Natural killer cell (primary cell): ENCODE data around the gene PPP1R3D. TPM values are rescaled to one million over a fixed set of nuclear protein-coding genes. Genes with fewer than 3 reads are reported as not detected.

Experiments
- ATAC-seq, 3 donors: fragments of 150-1000 bp in 2 of 3; fragments of 200-7000 bp in 1 of 3; cut with Tn5 transposase; 1 replicate in 1 of 3; 2 replicates in 2 of 3; pipeline ENCODE4 v1.10.0; 2021; ENCODE audit warnings: mild to moderate bottlenecking in 2 of 3, moderate library complexity in 2 of 3
- DNase-seq, 2 donors: peaks; one replicate each; pipeline versions ENCODE4 v3.0.0 to v3.0.0-alpha.2; 2013 to 2021; ENCODE audit warnings: mixed read lengths in 1 of 2
- H3K27ac ChIP-seq: one replicate; pipeline ENCODE4 v1.5.1; 2013; ENCODE audit warnings: mild to moderate bottlenecking, low read length
- H3K27me3 ChIP-seq: one replicate; pipeline ENCODE4 v1.6.1; 2013; ENCODE audit warnings: low read length; ENCODE audit not compliant: control insufficient read depth, insufficient read depth
- H3K36me3 ChIP-seq: one replicate; pipeline ENCODE4 v1.6.1; 2013; ENCODE audit warnings: low read length; ENCODE audit not compliant: control insufficient read depth, insufficient read depth
- H3K4me1 ChIP-seq: one replicate; pipeline ENCODE4 v1.6.1; 2013; ENCODE audit warnings: low read length; ENCODE audit not compliant: control insufficient read depth, insufficient read depth
- H3K4me3 ChIP-seq: one replicate; pipeline ENCODE4 v1.5.1; 2013; ENCODE audit warnings: low read length
- H3K9me3 ChIP-seq: one replicate; pipeline ENCODE4 v1.6.1; 2013; ENCODE audit warnings: low read length; ENCODE audit not compliant: control insufficient read depth, insufficient read depth
- H3K27ac Mint-ChIP-seq, 2 donors: one replicate each; pipeline ENCODE4 v1.8.0; 2022; ENCODE audit warnings: mild to moderate bottlenecking in 2 of 2, mixed read lengths in 2 of 2, moderate library complexity in 1 of 2
- H3K27me3 Mint-ChIP-seq, 2 donors: one replicate each; pipeline ENCODE4 v1.8.0; 2022; ENCODE audit warnings: low read depth in 2 of 2, mixed read lengths in 2 of 2
- H3K36me3 Mint-ChIP-seq: one replicate; pipeline ENCODE4 v1.8.0; 2022; ENCODE audit warnings: mixed read lengths
- H3K4me1 Mint-ChIP-seq, 2 donors: one replicate each; pipeline ENCODE4 v1.8.0; 2022; ENCODE audit warnings: mixed read lengths in 2 of 2
- H3K4me3 Mint-ChIP-seq: one replicate; pipeline ENCODE4 v1.8.0; 2022; ENCODE audit warnings: mild to moderate bottlenecking, moderate library complexity, mixed read lengths
- H3K9me3 Mint-ChIP-seq, 2 donors: one replicate each; pipeline ENCODE4 v1.8.0; 2022; ENCODE audit warnings: mixed read lengths in 2 of 2
- CTCF ChIP-seq: fragments of 200-600 bp; IDR thresholded peaks from one replicate; pipeline ENCODE4 v1.8.0; 2022; ENCODE audit warnings: antibody characterized with exemption
- WGBS: methylation state at CpG from one replicate; pipeline ENCODE4 v1.1.7; 2013; ENCODE audit warnings: missing lambda C conversion rate; ENCODE audit not compliant: insufficient coverage; 5-methylcytosine and 5-hydroxymethylcytosine counted together
- intact Hi-C: fragments of 100-400 bp; cut with micrococcal nuclease; formaldehyde crosslinking; loops from one replicate; pipeline ENCODE4 v1.14.2; 2022
- total RNA-seq, 4 donors: library from RNA; stranded (reverse); fragments of 120-200 nt in 1 of 4; gene quantifications; one replicate each; pipeline versions ENCODE4 v1.2.3 to v1.2.4, GENCODE V29; 2013 to 2022

The PPP1R3D gene
- total RNA-seq, 3 donors from 2014 or later (not counting 1 experiment from before 2014, with no cell fraction given) = 3.5 to 6.9 (median 6.7) TPM

GRCh38 chr20:59948828-59949720, 9.0 kb upstream of the PPP1R3D start:
- 36% methylated on average over 5 of the region's 7 CpGs for WGBS
- DNase-seq (peak in 1 of 2 donors; percentile 83), ATAC-seq (peak; percentile 73 to 90 (median 79))

GRCh38 chr20:59948212-59948611, 8.1 kb upstream of the PPP1R3D start:
- no peak for DNase-seq
- Histone ChIP-seq H3K9me3 (no peaks in the 10 kb centered on the region), H3K4me3 (no peak overlapping the region), H3K36me3 (peaks cover 26% of the 10 kb centered on the region), H3K27ac (no peak overlapping the region), H3K4me1 (peaks cover 3% of the 10 kb centered on the region), H3K27me3 (no peaks in the 10 kb centered on the region)
- H3K27ac Mint-ChIP-seq = peak overlapping the region; percentile 76 to 92
- H3K27me3 Mint-ChIP-seq = no peaks in the 10 kb centered on the region
- peaks cover 11 to 16% of the 10 kb centered on the region in 2 donors for H3K4me1 Mint-ChIP-seq
- H3K36me3 Mint-ChIP-seq = no peaks in the 10 kb centered on the region
- no peak overlapping the region for H3K4me3 Mint-ChIP-seq
- ATAC-seq = no peak
- WGBS = no CpG with 5 or more reads among the region's 1 CpG
- H3K9me3 Mint-ChIP-seq = no peaks in the 10 kb centered on the region
- intact Hi-C loops = loop anchor here (5.0 to 10.0 kb wide), 2 partner anchors 1279 to 1947 kb away; no protein-coding TSS in a partner anchor
- TF ChIP-seq CTCF = no peak

More at GRCh38 chr20:59948828-59949720, 9.0 kb upstream of the PPP1R3D start:
- peaks cover 3% of the 10 kb centered on the region for H3K4me1 ChIP-seq
- Mint-ChIP-seq H3K4me3 (peak overlapping the region; percentile 81), H3K9me3 (no peaks in the 10 kb centered on the region), H3K27ac (peak overlapping the region; percentile 76 to 92), H3K27me3 (no peaks in the 10 kb centered on the region), H3K36me3 (no peaks in the 10 kb centered on the region), H3K4me1 (peaks cover 11 to 16% of the 10 kb centered on the region in 2 donors)
- peaks cover 19% of the 10 kb centered on the region for H3K36me3 ChIP-seq
- no peaks in the 10 kb centered on the region for H3K9me3 ChIP-seq
- peak overlapping the region; percentile 66 for H3K27ac ChIP-seq
- no peak overlapping the region for H3K4me3 ChIP-seq
- no peaks in the 10 kb centered on the region for H3K27me3 ChIP-seq
- peak; percentile 81 for TF ChIP-seq CTCF
- intact Hi-C loops = loop anchor here (1.0 to 10.0 kb wide), 3 partner anchors 314 to 1946 kb away; no protein-coding TSS in a partner anchor

- intact Hi-C loops = loop anchor here (5.0 to 10.0 kb wide), 2 partner anchors 1280 to 1947 kb away; no protein-coding TSS in a partner anchor
- TF ChIP-seq CTCF = no peak
- Histone ChIP-seq H3K9me3 (no peaks in the 10 kb centered on the region), H3K36me3 (peaks cover 35% of the 10 kb centered on the region), H3K27me3 (no peaks in the 10 kb centered on the region), H3K27ac (no peak overlapping the region), H3K4me3 (no peak overlapping the region), H3K4me1 (peaks cover 3% of the 10 kb centered on the region)
- Mint-ChIP-seq H3K4me3 (no peak overlapping the region), H3K9me3 (no peaks in the 10 kb centered on the region), H3K27me3 (no peaks in the 10 kb centered on the region), H3K36me3 (no peaks in the 10 kb centered on the region), H3K27ac (no peak overlapping the region), H3K4me1 (peaks cover 11 to 17% of the 10 kb centered on the region in 2 donors)
- WGBS = 94% methylated on average over 7 of the region's 8 CpGs
- DNase-seq = no peak
- no peak for ATAC-seq
Observed at GRCh38 chr20:59947376-59947775, 7.3 kb upstream of the PPP1R3D start.
